Muscle layer of duodenum (tissue), 2 donors: ENCODE measurements around the gene LSM12.
A peak's percentile ranks its signal among the peaks of the same experiment; 100 is the strongest.
"Not testable (repeated sequence)": the region's sequence is repeated elsewhere in the genome, so short reads cannot be mapped to it uniquely, and the experiment has no call there.

Experiments used
- H3K27ac ChIP-seq: one replicate; pipeline ENCODE4 v1.7.0; 2013; ENCODE audit warnings: mild to moderate bottlenecking, low read length
- H3K27me3 ChIP-seq: one replicate; pipeline ENCODE4 v1.7.0; 2013; ENCODE audit warnings: low read depth, mild to moderate bottlenecking, control low read depth, low read length
- H3K36me3 ChIP-seq, 2 donors: one replicate each; pipeline ENCODE4 v1.7.0; 2013; ENCODE audit warnings: low read length in 2 of 2, control low read depth in 1 of 2, mild to moderate bottlenecking in 1 of 2; ENCODE audit not compliant: insufficient read depth in 2 of 2, control insufficient read depth in 1 of 2
- H3K4me1 ChIP-seq, 2 donors: one replicate each; pipeline ENCODE4 v1.7.0; 2013; ENCODE audit warnings: low read length in 2 of 2, mild to moderate bottlenecking in 2 of 2, control low read depth in 1 of 2, moderate library complexity in 1 of 2; ENCODE audit not compliant: insufficient read depth in 2 of 2, control insufficient read depth in 1 of 2
- H3K4me3 ChIP-seq, 2 donors: one replicate each; pipeline ENCODE4 v1.7.0; 2013; ENCODE audit warnings: low read length in 2 of 2, low read depth in 1 of 2, mild to moderate bottlenecking in 1 of 2
- H3K9me3 ChIP-seq, 2 donors: one replicate each; pipeline ENCODE4 v1.7.0; 2013; ENCODE audit warnings: low read length in 2 of 2, control low read depth in 1 of 2, mild to moderate bottlenecking in 1 of 2; ENCODE audit not compliant: control insufficient read depth in 1 of 2
- donor health status: healthy.

Gene LSM12

GRCh38 chr17:44049294-44050060 is 17.0 kb downstream of the LSM12 start:
- Histone ChIP-seq H3K27me3 (no peaks in the 10 kb centered on the region), H3K36me3 (peaks cover 20 to 38% of the 10 kb centered on the region in 2 donors), H3K9me3 (no peaks in the 10 kb centered on the region), H3K4me3 (no peak overlapping the region), H3K4me1 (peaks cover 0 to 8% of the 10 kb centered on the region in 2 donors), H3K27ac (no peak overlapping the region)

- peaks cover 12 to 33% of the 10 kb centered on the region in 2 donors for H3K36me3 ChIP-seq
- not testable (repeated sequence) for H3K27ac ChIP-seq, H3K27me3 ChIP-seq
Observed at GRCh38 chr17:44046893-44047292, 19.6 kb downstream of the LSM12 start.

GRCh38 chr17:44045486-44045885 is 21.0 kb downstream of the LSM12 start:
- Histone ChIP-seq H3K27ac (no peak overlapping the region), H3K4me1 (peaks cover 13 to 27% of the 10 kb centered on the region in 2 donors), H3K36me3 (peaks cover 8 to 25% of the 10 kb centered on the region in 2 donors), H3K9me3 (no peaks in the 10 kb centered on the region), H3K4me3 (no peak overlapping the region), H3K27me3 (no peaks in the 10 kb centered on the region)

More at GRCh38 chr17:44046893-44047292, 19.6 kb downstream of the LSM12 start:
- H3K4me3 ChIP-seq, H3K9me3 ChIP-seq: not testable (repeated sequence)
- peaks cover 8 to 20% of the 10 kb centered on the region in 2 donors for H3K4me1 ChIP-seq

GRCh38 chr17:44044071-44044470 is 22.4 kb downstream of the LSM12 start:
- peaks cover 10 to 13% of the 10 kb centered on the region in 2 donors for H3K36me3 ChIP-seq
- no peak overlapping the region for H3K27ac ChIP-seq
- no peak overlapping the region for H3K4me3 ChIP-seq
- no peaks in the 10 kb centered on the region for H3K27me3 ChIP-seq
- peaks cover 13 to 35% of the 10 kb centered on the region in 2 donors for H3K4me1 ChIP-seq
- H3K9me3 ChIP-seq, result no peaks in the 10 kb centered on the region

- H3K36me3 ChIP-seq, result peaks cover 6 to 12% of the 10 kb centered on the region in 2 donors
- H3K9me3 ChIP-seq, result no peaks in the 10 kb centered on the region
- H3K27ac ChIP-seq, result peak overlapping the region; percentile 51
- H3K4me1 ChIP-seq, result peaks cover 13 to 35% of the 10 kb centered on the region in 2 donors
- no peak overlapping the region for H3K4me3 ChIP-seq
- H3K27me3 ChIP-seq, result no peaks in the 10 kb centered on the region
Observed at GRCh38 chr17:44043272-44043696, 23.2 kb downstream of the LSM12 start.

- Histone ChIP-seq H3K4me3 (no peak overlapping the region), H3K9me3 (no peaks in the 10 kb centered on the region), H3K4me1 (peaks cover 13 to 35% of the 10 kb centered on the region in 2 donors), H3K36me3 (peaks cover 26% of the 10 kb centered on the region in 2 donors), H3K27me3 (no peaks in the 10 kb centered on the region), H3K27ac (peak overlapping the region; percentile 59)
Observed at GRCh38 chr17:44039829-44040635, 26.4 kb downstream of the LSM12 start.

- peaks cover 12 to 25% of the 10 kb centered on the region in 2 donors for H3K4me1 ChIP-seq
- H3K27me3 ChIP-seq, result no peaks in the 10 kb centered on the region
- H3K4me3 ChIP-seq, result no peak overlapping the region
- peaks cover 32 to 34% of the 10 kb centered on the region in 2 donors for H3K36me3 ChIP-seq
- H3K27ac ChIP-seq, result no peak overlapping the region
- no peaks in the 10 kb centered on the region for H3K9me3 ChIP-seq
Observed at GRCh38 chr17:44038604-44039011, 27.9 kb downstream of the LSM12 start.

- Histone ChIP-seq H3K36me3 (peaks cover 37% of the 10 kb centered on the region in 2 donors), H3K9me3 (no peaks in the 10 kb centered on the region), H3K27me3 (no peaks in the 10 kb centered on the region), H3K4me3 (no peak overlapping the region), H3K27ac (no peak overlapping the region), H3K4me1 (peaks cover 5 to 15% of the 10 kb centered on the region in 2 donors)
Observed at GRCh38 chr17:44037471-44037870, 29.0 kb downstream of the LSM12 start.

- not testable (repeated sequence) for H3K27me3 ChIP-seq, H3K4me1 ChIP-seq, H3K4me3 ChIP-seq, H3K27ac ChIP-seq, H3K9me3 ChIP-seq
- H3K36me3 ChIP-seq, result peaks cover 42 to 44% of the 10 kb centered on the region in 2 donors
Observed at GRCh38 chr17:44034688-44035087, 31.8 kb downstream of the LSM12 start.

GRCh38 chr17:44033861-44034408 is 32.5 kb downstream of the LSM12 start:
- Histone ChIP-seq H3K4me3 (no peak overlapping the region), H3K4me1 (no peaks in the 10 kb centered on the region), H3K36me3 (peaks cover 41 to 44% of the 10 kb centered on the region in 2 donors), H3K27me3 (no peaks in the 10 kb centered on the region), H3K27ac (no peak overlapping the region), H3K9me3 (no peaks in the 10 kb centered on the region)

GRCh38 chr17:44030482-44030881 is 36.0 kb downstream of the LSM12 start:
- peaks cover 18 to 21% of the 10 kb centered on the region in 2 donors for H3K36me3 ChIP-seq
- H3K4me3 ChIP-seq, result no peak overlapping the region
- H3K4me1 ChIP-seq, result no peaks in the 10 kb centered on the region
- no peak overlapping the region for H3K27ac ChIP-seq
- H3K27me3 ChIP-seq, result no peaks in the 10 kb centered on the region
- no peaks in the 10 kb centered on the region for H3K9me3 ChIP-seq
